ENCODE measurements around the gene MYO15A. TPM values are rescaled to one million over a fixed set of nuclear protein-coding genes. Genes with fewer than 3 reads are reported as not detected.

Gene MYO15A
- total RNA-seq, 1 donor from 2014 or later, result 0.31 TPM

- DNase-seq (ENCODE audit: low spot score), result no peak
- intact Hi-C loops (cut with micrococcal nuclease), result loop anchor here (5.0 kb wide), 1 partner anchor 141 kb away; the partner anchor contains the start of gene DRG2
- Mint-ChIP-seq H3K4me3 (peak overlapping the region; percentile 8), H3K27ac (no peak overlapping the region), H3K9me3 (no peaks in the 10 kb centered on the region), H3K4me1 (ENCODE audit: low read depth) (peaks cover 20% of the 10 kb centered on the region), H3K27me3 (ENCODE audit: insufficient read depth) (peaks cover 2% of the 10 kb centered on the region), H3K36me3 (ENCODE audit: low read depth) (no peaks in the 10 kb centered on the region)
Observed at GRCh38 chr17:18228176-18228682, 119.7 kb downstream of the MYO15A start.

- no peaks in the 10 kb centered on the region for H3K36me3 Mint-ChIP-seq (ENCODE audit: low read depth)
- intact Hi-C loops (cut with micrococcal nuclease), result loop anchor here (5.0 kb wide), 1 partner anchor 142 kb away; the partner anchor contains the start of gene DRG2
- no peaks in the 10 kb centered on the region for H3K9me3 Mint-ChIP-seq
- H3K27me3 Mint-ChIP-seq (ENCODE audit: insufficient read depth), result peaks cover 2% of the 10 kb centered on the region
- H3K4me1 Mint-ChIP-seq (ENCODE audit: low read depth), result peaks cover 20% of the 10 kb centered on the region
- H3K27ac Mint-ChIP-seq, result no peak overlapping the region
- H3K4me3 Mint-ChIP-seq, result no peak overlapping the region
- no peak for DNase-seq (ENCODE audit: low spot score)
Observed at GRCh38 chr17:18229254-18229653, 120.7 kb downstream of the MYO15A start.

Other genes starting within 250 kb of the MYO15A start
- gene TOM1L2, start 136.4 kb upstream of the MYO15A start, total RNA-seq, result 9.3 and 10.2 TPM in 2 replicates
- gene DRC3, start 135.9 kb upstream of the MYO15A start, total RNA-seq, result not detected in 2 replicates
- 34.9 and 37.8 TPM in 2 replicates for gene ATPAF2, start 69.6 kb upstream of the MYO15A start, total RNA-seq
- gene GID4, start 69.3 kb upstream of the MYO15A start, total RNA-seq, result 9.6 and 10.0 TPM in 2 replicates
- 67.5 and 69.2 TPM in 2 replicates for gene DRG2, start 20.8 kb upstream of the MYO15A start, total RNA-seq
- gene ALKBH5, start 75.1 kb downstream of the MYO15A start, total RNA-seq, result 127 and 128 TPM in 2 replicates
- gene LLGL1, start 116.9 kb downstream of the MYO15A start, total RNA-seq, result 22.6 and 23.4 TPM in 2 replicates
- gene FLII, start 150.0 kb downstream of the MYO15A start, total RNA-seq, result 268 and 275 TPM in 2 replicates
- 5.8 and 7.0 TPM in 2 replicates for gene MIEF2, start 151.9 kb downstream of the MYO15A start, total RNA-seq
- gene TOP3A, start 206.2 kb downstream of the MYO15A start, total RNA-seq, result 75.2 and 87.2 TPM in 2 replicates
- gene SMCR8, start 206.5 kb downstream of the MYO15A start, total RNA-seq, result 18.7 and 19.2 TPM in 2 replicates